ENCODE measurements around the gene TMEM151B. TPM values are rescaled to one million over a fixed set of nuclear protein-coding genes. Genes with fewer than 3 reads are reported as not detected.

The TMEM151B gene
- total and polyA plus RNA-seq, 10 donors: 0.03 to 0.17 (median 0.11) TPM; not detected in 7

- TF ChIP-seq, protein P1, sequence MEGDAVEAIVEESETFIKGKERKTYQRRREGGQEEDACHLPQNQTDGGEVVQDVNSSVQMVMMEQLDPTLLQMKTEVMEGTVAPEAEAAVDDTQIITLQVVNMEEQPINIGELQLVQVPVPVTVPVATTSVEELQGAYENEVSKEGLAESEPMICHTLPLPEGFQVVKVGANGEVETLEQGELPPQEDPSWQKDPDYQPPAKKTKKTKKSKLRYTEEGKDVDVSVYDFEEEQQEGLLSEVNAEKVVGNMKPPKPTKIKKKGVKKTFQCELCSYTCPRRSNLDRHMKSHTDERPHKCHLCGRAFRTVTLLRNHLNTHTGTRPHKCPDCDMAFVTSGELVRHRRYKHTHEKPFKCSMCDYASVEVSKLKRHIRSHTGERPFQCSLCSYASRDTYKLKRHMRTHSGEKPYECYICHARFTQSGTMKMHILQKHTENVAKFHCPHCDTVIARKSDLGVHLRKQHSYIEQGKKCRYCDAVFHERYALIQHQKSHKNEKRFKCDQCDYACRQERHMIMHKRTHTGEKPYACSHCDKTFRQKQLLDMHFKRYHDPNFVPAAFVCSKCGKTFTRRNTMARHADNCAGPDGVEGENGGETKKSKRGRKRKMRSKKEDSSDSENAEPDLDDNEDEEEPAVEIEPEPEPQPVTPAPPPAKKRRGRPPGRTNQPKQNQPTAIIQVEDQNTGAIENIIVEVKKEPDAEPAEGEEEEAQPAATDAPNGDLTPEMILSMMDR (IDR thresholded peaks at IDR 0.05 in 8 of 11, conservative IDR thresholded peaks at IDR 0.05 in 3 of 11): peak in 6 of 11 experiments; percentile 2 to 33 (median 28)
- peak in 1 of 3 donors; percentile 83 for TF ChIP-seq POLR2AphosphoS5 (IDR thresholded peaks at IDR 0.05)
- no peak for TF ChIP-seq POLR2A (IDR thresholded peaks at IDR 0.05)
- Histone ChIP-seq H3K4me1 (peaks cover 21 to 48% (median 37%) of the 10 kb centered on the region in 6 donors), H3K27ac (peak overlapping the region; percentile 94 to 99 (median 98)), H3K27me3 (replicated peaks in 1 of 7) (no peaks in the 10 kb centered on the region), H3K36me3 (peaks cover 5 to 31% (median 27%) of the 10 kb centered on the region in 6 donors), H3K9me3 (no peaks in the 10 kb centered on the region), H3K4me3 (peak overlapping the region; percentile 59 to 99 (median 93))
- WGBS, 5 donors: 1 to 3% (median 2%) methylated on average over 8 to 62 of the region's 62 CpGs
- peak; percentile 96 for DNase-seq
- intact Hi-C loops (cut with DNase I; ENCODE audit: low total_unique reads): no loop called here
These were observed 24.2 kb upstream of the TMEM151B start for GRCh38 chr6:44245912-44246662.

- intact Hi-C loops (cut with DNase I; ENCODE audit: low total_unique reads): no loop called here
- TF ChIP-seq, protein P1 (IDR thresholded peaks at IDR 0.05 in 8 of 11, conservative IDR thresholded peaks at IDR 0.05 in 3 of 11): peak in 1 of 11 experiments; percentile 21
- TF ChIP-seq POLR2AphosphoS5 (IDR thresholded peaks at IDR 0.05): peak; percentile 69 to 100 (median 97)
- TF ChIP-seq POLR2A (IDR thresholded peaks at IDR 0.05): peak; percentile 95 to 99 (median 97)
- DNase-seq: peak; percentile 97
- Histone ChIP-seq H3K4me1 (peaks cover 21 to 55% (median 40%) of the 10 kb centered on the region in 6 donors), H3K9me3 (no peaks in the 10 kb centered on the region), H3K36me3 (peaks cover 5 to 38% (median 34%) of the 10 kb centered on the region in 6 donors), H3K27me3 (replicated peaks in 1 of 7) (no peaks in the 10 kb centered on the region), H3K27ac (peak within 1 kb of the TSS; percentile 94 to 99 (median 98)), H3K4me3 (peak within 1 kb of the TSS; percentile 59 to 99 (median 93))
- WGBS, 5 donors: 0 to 1% (median 0%) methylated on average over 30 to 34 of the region's 34 CpGs
These were observed 23.4 kb upstream of the TMEM151B start, which contains the start of gene HSP90AB1 for GRCh38 chr6:44246663-44247337. HSP90AB1 (plus strand) TSS chr6:44247101; CDS start chr6:44248630, 1,529 bp downstream.

- intact Hi-C loops (cut with DNase I; ENCODE audit: low total_unique reads): no loop called here
- Histone ChIP-seq H3K36me3 (peaks cover 5 to 46% (median 43%) of the 10 kb centered on the region in 6 donors), H3K27ac (peak overlapping the region; percentile 94 to 99 (median 98)), H3K9me3 (no peaks in the 10 kb centered on the region), H3K4me3 (peak overlapping the region; percentile 59 to 99 (median 93)), H3K27me3 (replicated peaks in 1 of 7) (no peaks in the 10 kb centered on the region), H3K4me1 (peaks cover 21 to 64% (median 44%) of the 10 kb centered on the region in 6 donors)
- no peak for TF ChIP-seq POLR2A (IDR thresholded peaks at IDR 0.05)
- TF ChIP-seq POLR2AphosphoS5 (IDR thresholded peaks at IDR 0.05): peak; percentile 61 to 91 (median 61)
- TF ChIP-seq, protein P1 (IDR thresholded peaks at IDR 0.05 in 8 of 11, conservative IDR thresholded peaks at IDR 0.05 in 3 of 11): peak in 2 of 11 experiments; percentile 4 to 14
- DNase-seq: peak; percentile 96
- 0 to 1% (median 1%) methylated on average over 30 to 52 of the region's 52 CpGs for WGBS, 5 donors
These were observed 22.6 kb upstream of the TMEM151B start for GRCh38 chr6:44247338-44248302.

Measured in spleen (tissue), 11 donors.